Parathyroid adenoma (tissue), 2 donors: ENCODE measurements around the gene TMEM151A.

Source experiments
- H2AFZ ChIP-seq: fragments of 300-600 bp; sonication (generic); one replicate; pipeline ENCODE4 v1.7.0; 2017; ENCODE audit warnings: antibody characterized with exemption, mild to moderate bottlenecking
- H3K27ac ChIP-seq: fragments of 300-600 bp; sonication (generic); one replicate; pipeline ENCODE4 v1.7.0; 2017
- H3K27me3 ChIP-seq: fragments of 300-600 bp; sonication (generic); one replicate; pipeline ENCODE4 v1.7.0; 2017; ENCODE audit warnings: low read length; ENCODE audit not compliant: control insufficient read depth, insufficient read depth
- H3K36me3 ChIP-seq: fragments of 300-600 bp; sonication (generic); one replicate; pipeline ENCODE4 v1.7.0; 2017; ENCODE audit warnings: low read length; ENCODE audit not compliant: control insufficient read depth, insufficient read depth
- H3K4me1 ChIP-seq: fragments of 300-600 bp; sonication (generic); one replicate; pipeline ENCODE4 v1.7.0; 2017; ENCODE audit warnings: control low read depth
- H3K4me2 ChIP-seq: fragments of 300-600 bp; sonication (generic); one replicate; pipeline ENCODE4 v1.7.0; 2017; ENCODE audit warnings: low read length
- H3K4me3 ChIP-seq: fragments of 300-600 bp; sonication (generic); one replicate; pipeline ENCODE4 v1.7.0; 2017; ENCODE audit warnings: low read depth, low read length
- H3K79me2 ChIP-seq: fragments of 300-600 bp; sonication (generic); one replicate; pipeline ENCODE4 v1.7.0; 2017; ENCODE audit warnings: control low read depth
- H3K9ac ChIP-seq: fragments of 300-600 bp; sonication (generic); one replicate; pipeline ENCODE4 v1.7.0; 2017; ENCODE audit warnings: mild to moderate bottlenecking
- H3K9me3 ChIP-seq: fragments of 300-600 bp; sonication (generic); one replicate; pipeline ENCODE4 v1.7.0; 2017; ENCODE audit warnings: low read length; ENCODE audit not compliant: control insufficient read depth
- TF ChIP-seq, protein P1 (sequence below): fragments of 300-600 bp; sonication (generic); IDR thresholded peaks from one replicate; pipeline ENCODE4 v1.7.0; 2017; ENCODE audit warnings: antibody characterized with exemption, mild to moderate bottlenecking
- donor health status: primary hyperparathyroidism.

Gene TMEM151A

GRCh38 chr11:66259225-66259624 lies 32.5 kb upstream of the TMEM151A start:
- Histone ChIP-seq H3K36me3 (no peaks in the 10 kb centered on the region), H3K9me3 (no peaks in the 10 kb centered on the region), H3K27me3 (no peaks in the 10 kb centered on the region), H3K4me2 (no peak overlapping the region), H3K9ac (no peak overlapping the region), H3K4me1 (no peaks in the 10 kb centered on the region), H3K27ac (no peak overlapping the region), H3K79me2 (no peaks in the 10 kb centered on the region), H2AFZ (no peak overlapping the region), H3K4me3 (no peak overlapping the region)
- TF ChIP-seq, protein P1, sequence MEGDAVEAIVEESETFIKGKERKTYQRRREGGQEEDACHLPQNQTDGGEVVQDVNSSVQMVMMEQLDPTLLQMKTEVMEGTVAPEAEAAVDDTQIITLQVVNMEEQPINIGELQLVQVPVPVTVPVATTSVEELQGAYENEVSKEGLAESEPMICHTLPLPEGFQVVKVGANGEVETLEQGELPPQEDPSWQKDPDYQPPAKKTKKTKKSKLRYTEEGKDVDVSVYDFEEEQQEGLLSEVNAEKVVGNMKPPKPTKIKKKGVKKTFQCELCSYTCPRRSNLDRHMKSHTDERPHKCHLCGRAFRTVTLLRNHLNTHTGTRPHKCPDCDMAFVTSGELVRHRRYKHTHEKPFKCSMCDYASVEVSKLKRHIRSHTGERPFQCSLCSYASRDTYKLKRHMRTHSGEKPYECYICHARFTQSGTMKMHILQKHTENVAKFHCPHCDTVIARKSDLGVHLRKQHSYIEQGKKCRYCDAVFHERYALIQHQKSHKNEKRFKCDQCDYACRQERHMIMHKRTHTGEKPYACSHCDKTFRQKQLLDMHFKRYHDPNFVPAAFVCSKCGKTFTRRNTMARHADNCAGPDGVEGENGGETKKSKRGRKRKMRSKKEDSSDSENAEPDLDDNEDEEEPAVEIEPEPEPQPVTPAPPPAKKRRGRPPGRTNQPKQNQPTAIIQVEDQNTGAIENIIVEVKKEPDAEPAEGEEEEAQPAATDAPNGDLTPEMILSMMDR: no peak

GRCh38 chr11:66259956-66260355 lies 31.7 kb upstream of the TMEM151A start:
- Histone ChIP-seq H2AFZ (no peak overlapping the region), H3K27me3 (no peaks in the 10 kb centered on the region), H3K36me3 (no peaks in the 10 kb centered on the region), H3K79me2 (no peaks in the 10 kb centered on the region), H3K27ac (no peak overlapping the region), H3K9ac (no peak overlapping the region), H3K4me2 (no peak overlapping the region), H3K4me3 (no peak overlapping the region), H3K9me3 (no peaks in the 10 kb centered on the region), H3K4me1 (no peaks in the 10 kb centered on the region)
- TF ChIP-seq, protein P1: no peak

DNA sequence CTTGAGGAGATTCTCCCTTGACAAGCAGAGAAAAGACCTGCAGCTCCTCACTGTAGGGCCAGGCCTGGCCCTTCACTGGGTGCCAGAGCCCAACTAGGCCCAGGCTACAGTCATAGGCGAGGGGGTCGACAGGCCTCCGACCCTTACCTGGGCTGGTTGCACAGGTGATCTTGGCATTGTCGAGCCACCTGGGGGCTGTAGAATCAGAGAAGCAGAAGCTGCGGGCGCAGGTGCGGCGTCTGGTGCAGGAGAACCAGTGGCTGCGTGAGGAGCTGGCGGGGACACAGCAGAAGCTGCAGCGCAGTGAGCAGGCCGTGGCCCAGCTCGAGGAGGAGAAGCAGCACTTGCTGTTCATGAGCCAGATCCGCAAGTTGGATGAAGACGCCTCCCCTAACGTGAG lies 30.1 kb upstream of the TMEM151A start:
- Histone ChIP-seq H3K27ac (no peak overlapping the region), H3K9ac (no peak overlapping the region)

DNA sequence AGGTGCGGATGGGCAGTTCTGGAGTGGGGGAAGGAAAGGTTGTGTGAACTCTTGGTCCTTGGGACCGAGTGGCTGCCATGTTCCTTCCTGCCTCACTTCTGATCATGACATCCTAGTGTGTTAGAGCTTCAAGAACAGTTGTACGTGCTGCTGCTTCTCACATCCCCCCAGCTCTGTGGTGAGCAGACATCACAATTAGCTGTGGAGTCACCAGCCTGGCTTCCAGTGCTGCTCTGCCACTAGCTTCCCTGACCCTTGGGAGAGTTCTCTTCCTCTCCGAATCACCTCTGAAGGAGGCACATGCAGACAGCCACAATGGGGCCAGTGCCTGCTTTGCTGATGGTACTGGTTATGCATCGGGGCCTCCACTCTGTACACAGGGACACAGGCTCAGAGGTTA lies 29.5 kb upstream of the TMEM151A start:
- H3K27me3 ChIP-seq: no peaks in the 10 kb centered on the region
- no peak overlapping the region for H3K9ac ChIP-seq
- H3K9me3 ChIP-seq: no peaks in the 10 kb centered on the region
- TF ChIP-seq, protein P1: no peak
- H3K79me2 ChIP-seq: no peaks in the 10 kb centered on the region
- H3K36me3 ChIP-seq: no peaks in the 10 kb centered on the region
- H3K4me1 ChIP-seq: no peaks in the 10 kb centered on the region
- no peak overlapping the region for H3K4me3 ChIP-seq
- H3K27ac ChIP-seq: no peak overlapping the region
- no peak overlapping the region for H2AFZ ChIP-seq
- no peak overlapping the region for H3K4me2 ChIP-seq

More for the DNA sequence above, 30.1 kb upstream of the TMEM151A start:
- H3K4me2 ChIP-seq: no peak overlapping the region
- H2AFZ ChIP-seq: no peak overlapping the region
- no peaks in the 10 kb centered on the region for H3K27me3 ChIP-seq
- H3K79me2 ChIP-seq: no peaks in the 10 kb centered on the region
- H3K4me3 ChIP-seq: no peak overlapping the region
- no peaks in the 10 kb centered on the region for H3K4me1 ChIP-seq
- no peaks in the 10 kb centered on the region for H3K9me3 ChIP-seq
- TF ChIP-seq, protein P1: no peak
- no peaks in the 10 kb centered on the region for H3K36me3 ChIP-seq

DNA sequence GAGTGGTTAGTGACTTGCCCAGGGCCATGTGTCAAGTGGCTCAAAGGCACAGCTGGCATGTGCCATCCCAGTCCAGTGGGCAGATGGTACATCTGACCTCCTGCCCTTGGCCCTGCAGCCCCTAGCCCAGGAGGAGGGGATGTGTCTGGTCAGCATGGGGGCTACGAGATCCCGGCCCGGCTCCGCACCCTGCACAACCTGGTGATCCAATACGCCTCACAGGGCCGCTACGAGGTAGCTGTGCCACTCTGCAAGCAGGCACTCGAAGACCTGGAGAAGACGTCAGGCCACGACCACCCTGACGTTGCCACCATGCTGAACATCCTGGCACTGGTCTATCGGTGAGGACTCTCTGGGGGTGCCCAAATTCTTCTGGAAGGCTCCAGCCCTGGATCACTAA lies 29.0 kb upstream of the TMEM151A start:
- Histone ChIP-seq H3K27ac (no peak overlapping the region), H3K4me2 (no peak overlapping the region), H3K9ac (no peak overlapping the region), H3K27me3 (no peaks in the 10 kb centered on the region), H3K9me3 (no peaks in the 10 kb centered on the region), H2AFZ (no peak overlapping the region), H3K4me3 (no peak overlapping the region), H3K36me3 (no peaks in the 10 kb centered on the region), H3K4me1 (no peaks in the 10 kb centered on the region), H3K79me2 (no peaks in the 10 kb centered on the region)
- TF ChIP-seq, protein P1: no peak
